GF-D8 (cell line): ENCODE measurements around the gene DLL1.

Experiments used
- DNase-seq: peaks from one replicate; lab custom pipeline; 2025; lab: John Stamatoyannopoulos, UW

DLL1 gene

DNA sequence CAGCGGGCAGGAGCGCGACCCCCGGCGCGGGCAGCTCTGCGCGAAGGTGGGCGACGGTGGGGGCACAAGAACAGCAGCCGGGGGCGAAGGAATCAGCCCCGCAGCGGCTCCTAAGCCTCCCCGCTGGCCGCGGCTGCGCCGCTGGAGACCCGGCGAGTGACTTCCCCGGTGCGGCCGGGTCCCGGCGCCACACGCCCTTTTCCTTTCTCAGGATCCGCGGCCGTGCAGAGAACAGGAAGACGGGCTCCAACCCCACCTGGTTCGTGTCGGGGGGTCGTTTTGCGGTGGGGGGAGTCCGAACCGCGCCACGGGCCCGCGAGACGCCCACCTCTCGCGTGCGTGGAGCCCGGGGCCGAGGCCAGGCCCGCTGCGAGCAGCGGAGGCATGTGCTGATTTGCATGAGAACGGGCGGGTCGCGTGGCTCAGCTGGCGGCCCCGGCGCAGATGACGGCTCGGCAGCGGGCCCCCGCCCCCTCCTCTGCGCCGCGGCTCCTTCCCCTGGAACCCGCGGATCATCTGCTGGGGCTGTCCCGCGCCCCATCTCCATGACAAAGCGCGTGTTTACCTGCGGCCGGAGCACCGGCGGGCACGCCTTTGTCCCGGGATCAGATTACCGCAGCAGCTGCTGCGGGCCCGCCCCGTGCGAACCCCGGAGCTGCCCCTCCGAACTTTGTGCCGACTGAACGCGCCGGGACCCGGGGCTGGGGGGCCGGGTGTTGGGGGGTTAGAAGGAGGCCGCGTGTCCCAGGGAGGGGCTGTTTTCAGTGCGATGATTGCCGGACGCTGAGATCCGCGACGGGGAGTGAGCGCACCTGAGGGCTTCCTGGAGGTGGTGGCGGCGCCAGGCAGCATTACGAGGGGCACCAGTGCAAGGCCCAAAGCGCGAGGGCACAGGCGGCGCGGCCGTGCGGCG is 4.9 kb upstream of the DLL1 start:
- DNase-seq = no peak

- DNase-seq = no peak
These were observed 4.1 kb upstream of the DLL1 start for GRCh38 chr6:170294813-170295509.

DNA sequence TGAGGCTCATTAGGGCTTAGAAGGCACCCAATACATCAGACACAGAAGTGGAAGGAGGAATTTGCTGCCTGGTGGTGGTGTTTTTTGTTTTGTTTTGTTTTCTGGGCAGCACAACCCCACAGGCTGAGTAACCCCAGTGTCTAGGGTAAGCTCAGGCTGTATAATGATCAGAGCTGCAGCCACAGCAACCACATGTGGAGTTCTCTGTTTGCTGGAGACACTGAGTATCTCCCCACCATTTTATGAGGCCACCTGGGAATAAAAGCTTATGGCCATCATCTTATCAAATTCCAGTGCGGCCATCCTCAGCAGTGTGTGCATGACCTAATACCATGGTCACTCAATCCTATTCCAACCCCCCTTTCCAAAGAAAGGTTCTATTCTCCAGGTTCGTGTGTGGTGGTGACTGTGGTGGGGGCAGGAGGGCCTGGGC is 3.4 kb upstream of the DLL1 start:
- no peak for DNase-seq

- no peak for DNase-seq
These were observed 2.7 kb upstream of the DLL1 start for GRCh38 chr6:170293341-170294231.

- DNase-seq = no peak
These were observed 1.7 kb upstream of the DLL1 start for GRCh38 chr6:170292407-170293158.

- DNase-seq = no peak
These were observed 1.2 kb upstream of the DLL1 start for GRCh38 chr6:170292111-170292406.

DNA sequence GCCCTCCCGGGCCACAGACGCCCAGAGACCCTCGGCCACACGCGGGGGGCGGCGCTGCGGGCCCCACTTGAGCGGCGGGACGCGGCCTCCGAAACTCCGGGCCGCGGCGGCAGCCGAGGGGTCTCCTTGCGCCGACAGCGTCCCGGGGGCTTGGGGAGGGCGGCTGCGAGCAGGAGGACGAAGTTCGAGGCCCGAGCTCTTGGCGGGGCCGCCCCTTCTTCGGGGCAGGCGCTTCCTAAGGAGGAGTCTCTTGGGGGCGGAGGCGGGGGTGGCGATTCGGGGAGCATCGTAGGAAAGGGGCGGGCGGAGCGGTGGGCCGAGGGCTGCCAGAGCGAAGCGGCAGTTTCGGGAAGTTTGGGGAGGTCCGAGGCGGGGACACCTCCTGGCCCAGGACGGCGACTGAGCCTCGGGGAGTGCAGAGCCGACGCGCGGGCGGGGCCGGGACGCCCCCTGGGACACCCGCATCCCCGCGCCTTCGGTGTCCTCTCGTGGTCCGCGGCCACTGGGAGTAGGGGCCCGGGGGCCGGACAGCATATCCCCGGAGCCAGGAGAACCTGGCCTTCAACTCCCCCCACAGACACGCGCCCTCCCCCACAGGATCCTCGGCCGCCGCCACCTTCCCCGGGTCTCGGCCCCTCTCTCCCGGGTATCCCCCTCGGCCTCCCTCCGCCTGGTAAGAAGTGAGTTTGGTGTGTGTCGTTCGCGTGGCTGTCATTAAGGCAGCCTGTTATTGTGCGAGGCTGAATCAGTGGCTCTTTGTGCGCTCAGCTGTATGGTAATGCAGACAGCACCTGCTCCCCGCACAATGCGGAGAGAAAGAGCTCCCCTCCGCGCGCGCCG is 613 bp upstream of the DLL1 start:
- DNase-seq = no peak

- no peak for DNase-seq
These were observed 955 bp downstream of the DLL1 start for GRCh38 chr6:170289951-170290295.

DNA sequence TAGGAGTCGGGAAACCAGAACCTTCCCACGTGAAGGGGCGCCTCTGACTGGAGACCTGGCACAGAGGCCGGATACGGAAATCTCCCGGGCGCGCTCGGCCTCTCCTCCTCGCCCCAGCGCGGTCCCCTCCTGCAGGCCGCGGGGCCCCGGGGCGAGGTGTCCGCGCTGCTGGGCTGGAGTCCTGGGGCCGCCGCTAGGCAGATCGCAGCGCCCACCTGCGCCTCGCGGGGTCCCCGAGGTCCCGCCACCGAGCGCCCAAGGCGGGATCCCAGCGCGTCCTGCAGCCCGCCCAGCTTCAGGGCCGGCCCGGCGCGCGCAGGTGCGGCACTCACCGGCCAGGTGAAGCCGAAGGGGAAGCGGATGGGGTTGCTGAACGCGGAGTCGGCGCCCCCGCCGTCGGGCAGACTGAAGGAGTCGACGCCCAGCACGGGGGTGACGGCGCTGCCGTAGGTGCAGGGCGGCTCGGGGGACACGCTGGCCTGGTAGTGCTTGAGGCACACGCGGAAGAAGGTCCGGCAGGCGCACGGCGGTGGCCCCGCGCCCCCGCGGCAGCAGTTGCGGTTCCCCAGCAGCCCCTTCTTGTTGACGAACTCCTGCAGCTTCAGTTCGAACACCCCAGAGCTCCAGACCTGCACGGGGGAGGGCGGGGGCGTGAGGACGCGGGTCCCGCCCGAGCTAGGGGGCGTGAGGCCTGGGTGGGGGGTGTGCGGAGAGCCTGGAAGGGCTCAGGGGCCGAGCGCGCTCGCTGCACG is 1.5 kb downstream of the DLL1 start:
- no peak for DNase-seq

- DNase-seq = no peak
These were observed 2.1 kb downstream of the DLL1 start for GRCh38 chr6:170288852-170289179.

GRCh38 chr6:170288091-170288631 is 2.7 kb downstream of the DLL1 start:
- DNase-seq = no peak

GRCh38 chr6:170287371-170287876 is 3.5 kb downstream of the DLL1 start:
- DNase-seq = no peak

- DNase-seq = no peak
These were observed 4.0 kb downstream of the DLL1 start for GRCh38 chr6:170286934-170287265.

- no peak for DNase-seq
These were observed 4.5 kb downstream of the DLL1 start for GRCh38 chr6:170286246-170286933.

- no peak for DNase-seq
These were observed 5.4 kb downstream of the DLL1 start for GRCh38 chr6:170285482-170285881.

DNA sequence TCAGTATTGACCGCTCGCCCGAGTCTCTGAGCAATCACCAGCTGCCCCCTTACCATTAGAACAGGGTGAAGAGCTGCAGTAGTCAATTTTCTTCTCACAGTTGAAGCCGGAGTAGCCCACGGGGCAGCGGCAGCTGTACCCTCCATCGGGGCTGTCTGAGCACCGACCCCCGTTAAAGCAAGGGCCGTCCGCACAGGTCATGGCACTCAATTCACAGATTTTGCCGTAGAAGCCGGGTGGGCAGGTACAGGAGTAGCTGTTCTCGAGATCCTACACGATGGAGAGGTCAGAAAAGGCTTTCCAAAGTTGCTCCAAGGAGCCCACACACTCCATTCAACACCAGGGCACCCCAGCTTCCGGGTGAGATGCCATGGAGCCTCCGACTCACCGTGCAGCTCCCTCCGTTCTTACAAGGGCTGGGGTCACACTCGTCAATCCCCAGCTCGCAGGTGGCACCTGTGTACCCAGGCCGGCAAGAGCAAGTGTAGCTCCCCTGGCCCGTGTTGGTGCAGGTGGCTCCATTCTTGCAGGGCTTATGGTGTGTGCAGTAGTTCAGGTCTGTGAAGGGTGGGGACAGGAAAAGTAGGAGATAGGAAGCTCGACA is 5.9 kb downstream of the DLL1 start:
- no peak for DNase-seq

- DNase-seq = no peak
These were observed 6.6 kb downstream of the DLL1 start for GRCh38 chr6:170284126-170284773.
